ENCODE data around the gene CLIC3.
"Not testable (repeated sequence)": the region's sequence is repeated elsewhere in the genome, so short reads cannot be mapped to it uniquely, and the experiment has no call there.

Gene CLIC3

GRCh38 chr9:137038916-137039315 lies 42.5 kb upstream of the CLIC3 start:
- no peaks in the 10 kb centered on the region; the same call in 1 of the 2 replicates for H3K36me3 ChIP-seq (ENCODE audit: control insufficient read depth, insufficient read depth, low read length)
- H3K9me3 ChIP-seq (ENCODE audit: control insufficient read depth, insufficient read depth, low read length) = no peaks in the 10 kb centered on the region
- no peak overlapping the region for H3K4me3 ChIP-seq (ENCODE audit: low read length)
- H3K27me3 ChIP-seq (ENCODE audit: control insufficient read depth, insufficient read depth, low read length) = no peaks in the 10 kb centered on the region
- no peak for DNase-seq (ENCODE audit: low read depth, low spot score)
- no peak overlapping the region for H3K27ac ChIP-seq (ENCODE audit: low read length)
- no CpG with 5 or more reads among the region's 9 CpGs for WGBS (ENCODE audit: insufficient coverage, insufficient read length)
- peaks cover 1% of the 10 kb centered on the region; the same call in 1 of the 2 replicates for H3K4me1 ChIP-seq (ENCODE audit: control insufficient read depth, insufficient read depth, low read length)

- no peaks in the 10 kb centered on the region for H3K27me3 ChIP-seq (ENCODE audit: control insufficient read depth, insufficient read depth, low read length)
- no CpG with 5 or more reads among the region's 10 CpGs for WGBS (ENCODE audit: insufficient coverage, insufficient read length)
- no peak overlapping the region for H3K27ac ChIP-seq (ENCODE audit: low read length)
- H3K4me1 ChIP-seq (ENCODE audit: control insufficient read depth, insufficient read depth, low read length) = peaks cover 1% of the 10 kb centered on the region; the same call in 1 of the 2 replicates
- H3K36me3 ChIP-seq (ENCODE audit: control insufficient read depth, insufficient read depth, low read length) = no peaks in the 10 kb centered on the region; the same call in 1 of the 2 replicates
- no peak overlapping the region for H3K4me3 ChIP-seq (ENCODE audit: low read length)
- no peak for DNase-seq (ENCODE audit: low read depth, low spot score)
- no peaks in the 10 kb centered on the region for H3K9me3 ChIP-seq (ENCODE audit: control insufficient read depth, insufficient read depth, low read length)
Observed at GRCh38 chr9:137037483-137037882, 41.1 kb upstream of the CLIC3 start.

- no peaks in the 10 kb centered on the region for H3K9me3 ChIP-seq (ENCODE audit: control insufficient read depth, insufficient read depth, low read length)
- no peak overlapping the region for H3K4me3 ChIP-seq (ENCODE audit: low read length)
- WGBS (ENCODE audit: insufficient coverage, insufficient read length) = no CpG with 5 or more reads among the region's 13 CpGs
- H3K27me3 ChIP-seq (ENCODE audit: control insufficient read depth, insufficient read depth, low read length) = no peaks in the 10 kb centered on the region
- no peak for DNase-seq (ENCODE audit: low read depth, low spot score)
- peaks cover 1% of the 10 kb centered on the region; the same call in 1 of the 2 replicates for H3K4me1 ChIP-seq (ENCODE audit: control insufficient read depth, insufficient read depth, low read length)
- H3K36me3 ChIP-seq (ENCODE audit: control insufficient read depth, insufficient read depth, low read length) = no peaks in the 10 kb centered on the region; the same call in 1 of the 2 replicates
- H3K27ac ChIP-seq (ENCODE audit: low read length) = no peak overlapping the region
Observed at GRCh38 chr9:137037035-137037434, 40.7 kb upstream of the CLIC3 start.

GRCh38 chr9:137035937-137036336 lies 39.6 kb upstream of the CLIC3 start:
- no peak overlapping the region for H3K27ac ChIP-seq (ENCODE audit: low read length)
- WGBS (ENCODE audit: insufficient coverage, insufficient read length) = no CpG with 5 or more reads among the region's 8 CpGs

GRCh38 chr9:137035507-137035834 lies 39.1 kb upstream of the CLIC3 start:
- Histone ChIP-seq H3K4me3 (ENCODE audit: low read length) (no peak overlapping the region), H3K36me3 (ENCODE audit: control insufficient read depth, insufficient read depth, low read length) (no peaks in the 10 kb centered on the region; the same call in 1 of the 2 replicates), H3K9me3 (ENCODE audit: control insufficient read depth, insufficient read depth, low read length) (no peaks in the 10 kb centered on the region), H3K27ac (ENCODE audit: low read length) (no peak overlapping the region), H3K4me1 (ENCODE audit: control insufficient read depth, insufficient read depth, low read length) (peaks cover 1% of the 10 kb centered on the region; the same call in 1 of the 2 replicates), H3K27me3 (ENCODE audit: control insufficient read depth, insufficient read depth, low read length) (no peaks in the 10 kb centered on the region)
- no peak for DNase-seq (ENCODE audit: low read depth, low spot score)
- no CpG with 5 or more reads among the region's 9 CpGs for WGBS (ENCODE audit: insufficient coverage, insufficient read length)

More at GRCh38 chr9:137035937-137036336, 39.6 kb upstream of the CLIC3 start:
- Histone ChIP-seq H3K27me3 (ENCODE audit: control insufficient read depth, insufficient read depth, low read length) (no peaks in the 10 kb centered on the region), H3K4me3 (ENCODE audit: low read length) (no peak overlapping the region), H3K9me3 (ENCODE audit: control insufficient read depth, insufficient read depth, low read length) (no peaks in the 10 kb centered on the region), H3K36me3 (ENCODE audit: control insufficient read depth, insufficient read depth, low read length) (no peaks in the 10 kb centered on the region; the same call in 1 of the 2 replicates), H3K4me1 (ENCODE audit: control insufficient read depth, insufficient read depth, low read length) (peaks cover 1% of the 10 kb centered on the region; the same call in 1 of the 2 replicates)
- DNase-seq (ENCODE audit: low read depth, low spot score) = no peak

GRCh38 chr9:137034709-137035506 lies 38.5 kb upstream of the CLIC3 start:
- Histone ChIP-seq H3K9me3 (ENCODE audit: control insufficient read depth, insufficient read depth, low read length) (no peaks in the 10 kb centered on the region), H3K27ac (ENCODE audit: low read length) (no peak overlapping the region), H3K4me1 (ENCODE audit: control insufficient read depth, insufficient read depth, low read length) (peaks cover 1% of the 10 kb centered on the region; the same call in 1 of the 2 replicates), H3K4me3 (ENCODE audit: low read length) (no peak overlapping the region), H3K36me3 (ENCODE audit: control insufficient read depth, insufficient read depth, low read length) (no peaks in the 10 kb centered on the region; the same call in 1 of the 2 replicates), H3K27me3 (ENCODE audit: control insufficient read depth, insufficient read depth, low read length) (no peaks in the 10 kb centered on the region)
- WGBS (ENCODE audit: insufficient coverage, insufficient read length) = no CpG with 5 or more reads among the region's 24 CpGs
- DNase-seq (ENCODE audit: low read depth, low spot score) = peak; percentile 78

- Histone ChIP-seq H3K4me3 (ENCODE audit: low read length) (no peak overlapping the region), H3K27ac (ENCODE audit: low read length) (no peak overlapping the region)
- WGBS (ENCODE audit: insufficient coverage, insufficient read length) = no CpG with 5 or more reads among the region's 15 CpGs
Observed at GRCh38 chr9:137034039-137034708, 37.8 kb upstream of the CLIC3 start.

GRCh38 chr9:137033481-137033880 lies 37.1 kb upstream of the CLIC3 start:
- H3K9me3 ChIP-seq (ENCODE audit: control insufficient read depth, insufficient read depth, low read length); H3K4me3 ChIP-seq (ENCODE audit: low read length); H3K27me3 ChIP-seq (ENCODE audit: control insufficient read depth, insufficient read depth, low read length); H3K4me1 ChIP-seq (ENCODE audit: control insufficient read depth, insufficient read depth, low read length); H3K27ac ChIP-seq (ENCODE audit: low read length); DNase-seq (ENCODE audit: low read depth, low spot score); H3K36me3 ChIP-seq (ENCODE audit: control insufficient read depth, insufficient read depth, low read length): not testable (repeated sequence)
- WGBS (ENCODE audit: insufficient coverage, insufficient read length) = no CpG with 5 or more reads among the region's 5 CpGs

More at GRCh38 chr9:137034039-137034708, 37.8 kb upstream of the CLIC3 start:
- no peaks in the 10 kb centered on the region; the same call in 1 of the 2 replicates for H3K27me3 ChIP-seq (ENCODE audit: control insufficient read depth, insufficient read depth, low read length)
- H3K36me3 ChIP-seq (ENCODE audit: control insufficient read depth, insufficient read depth, low read length) = no peaks in the 10 kb centered on the region; the same call in 1 of the 2 replicates
- H3K4me1 ChIP-seq (ENCODE audit: control insufficient read depth, insufficient read depth, low read length) = peaks cover 2% of the 10 kb centered on the region
- no peaks in the 10 kb centered on the region for H3K9me3 ChIP-seq (ENCODE audit: control insufficient read depth, insufficient read depth, low read length)
- no peak for DNase-seq (ENCODE audit: low read depth, low spot score)

- no peak overlapping the region for H3K4me3 ChIP-seq (ENCODE audit: low read length)
- no peaks in the 10 kb centered on the region; the same call in 1 of the 2 replicates for H3K36me3 ChIP-seq (ENCODE audit: control insufficient read depth, insufficient read depth, low read length)
- H3K9me3 ChIP-seq (ENCODE audit: control insufficient read depth, insufficient read depth, low read length) = no peaks in the 10 kb centered on the region
- no CpG with 5 or more reads among the region's 10 CpGs for WGBS (ENCODE audit: insufficient coverage, insufficient read length)
- H3K27ac ChIP-seq (ENCODE audit: low read length) = no peak overlapping the region
- H3K27me3 ChIP-seq (ENCODE audit: control insufficient read depth, insufficient read depth, low read length) = no peaks in the 10 kb centered on the region; the same call in 1 of the 2 replicates
- peaks cover 3% of the 10 kb centered on the region for H3K4me1 ChIP-seq (ENCODE audit: control insufficient read depth, insufficient read depth, low read length)
- DNase-seq (ENCODE audit: low read depth, low spot score) = no peak
Observed at GRCh38 chr9:137032858-137033257, 36.5 kb upstream of the CLIC3 start.

- H3K9me3 ChIP-seq (ENCODE audit: control insufficient read depth, insufficient read depth, low read length) = no peaks in the 10 kb centered on the region
- no peak for DNase-seq (ENCODE audit: low read depth, low spot score)
- H3K36me3 ChIP-seq (ENCODE audit: control insufficient read depth, insufficient read depth, low read length) = no peaks in the 10 kb centered on the region; the same call in 1 of the 2 replicates
- no CpG with 5 or more reads among the region's 16 CpGs for WGBS (ENCODE audit: insufficient coverage, insufficient read length)
- H3K4me1 ChIP-seq (ENCODE audit: control insufficient read depth, insufficient read depth, low read length) = peaks cover 3% of the 10 kb centered on the region
- no peak within 1 kb of the TSS for H3K27ac ChIP-seq (ENCODE audit: low read length)
- no peaks in the 10 kb centered on the region; the same call in 1 of the 2 replicates for H3K27me3 ChIP-seq (ENCODE audit: control insufficient read depth, insufficient read depth, low read length)
- no peak within 1 kb of the TSS; the same call in 1 of the 2 replicates for H3K4me3 ChIP-seq (ENCODE audit: low read length)
Observed at GRCh38 chr9:137031904-137032640, 35.7 kb upstream of the CLIC3 start, which contains the start of gene FUT7. TSS of gene FUT7 (minus strand) at chr9:137032088. CDS start at chr9:137031991, 97 bp downstream.

All from iPS DF 6.9 (cell line).